Measurements from ENCODE around the gene ZSCAN21.

Gene ZSCAN21

DNA sequence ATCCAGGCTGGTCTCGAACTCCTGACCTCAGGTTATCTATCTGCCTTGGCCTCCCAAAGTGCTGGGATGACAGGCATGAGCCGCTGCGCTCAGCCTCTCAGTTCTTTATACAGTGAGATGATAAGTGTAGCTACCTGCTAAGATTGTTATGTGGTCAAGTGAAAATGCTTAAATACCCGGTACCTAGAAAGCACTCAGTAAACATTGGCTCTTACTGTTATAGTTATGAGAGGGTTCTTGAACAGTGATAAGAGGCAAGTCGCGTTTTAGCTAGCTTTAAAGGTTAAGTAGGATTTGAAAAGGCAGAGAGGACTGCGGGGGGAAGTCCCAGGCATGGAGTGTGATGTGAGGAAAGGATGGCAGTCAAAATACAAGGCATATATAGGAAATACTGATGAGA lies 29.7 kb upstream of the ZSCAN21 start:
- H3K4me3 ChIP-seq (ENCODE audit: low read depth, low read length), result no peak overlapping the region
- TF ChIP-seq, protein P1, sequence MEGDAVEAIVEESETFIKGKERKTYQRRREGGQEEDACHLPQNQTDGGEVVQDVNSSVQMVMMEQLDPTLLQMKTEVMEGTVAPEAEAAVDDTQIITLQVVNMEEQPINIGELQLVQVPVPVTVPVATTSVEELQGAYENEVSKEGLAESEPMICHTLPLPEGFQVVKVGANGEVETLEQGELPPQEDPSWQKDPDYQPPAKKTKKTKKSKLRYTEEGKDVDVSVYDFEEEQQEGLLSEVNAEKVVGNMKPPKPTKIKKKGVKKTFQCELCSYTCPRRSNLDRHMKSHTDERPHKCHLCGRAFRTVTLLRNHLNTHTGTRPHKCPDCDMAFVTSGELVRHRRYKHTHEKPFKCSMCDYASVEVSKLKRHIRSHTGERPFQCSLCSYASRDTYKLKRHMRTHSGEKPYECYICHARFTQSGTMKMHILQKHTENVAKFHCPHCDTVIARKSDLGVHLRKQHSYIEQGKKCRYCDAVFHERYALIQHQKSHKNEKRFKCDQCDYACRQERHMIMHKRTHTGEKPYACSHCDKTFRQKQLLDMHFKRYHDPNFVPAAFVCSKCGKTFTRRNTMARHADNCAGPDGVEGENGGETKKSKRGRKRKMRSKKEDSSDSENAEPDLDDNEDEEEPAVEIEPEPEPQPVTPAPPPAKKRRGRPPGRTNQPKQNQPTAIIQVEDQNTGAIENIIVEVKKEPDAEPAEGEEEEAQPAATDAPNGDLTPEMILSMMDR (IDR thresholded peaks at IDR 0.05; ENCODE audit: borderline replicate concordance, insufficient read depth, low read depth, low read length), result no peak

DNA sequence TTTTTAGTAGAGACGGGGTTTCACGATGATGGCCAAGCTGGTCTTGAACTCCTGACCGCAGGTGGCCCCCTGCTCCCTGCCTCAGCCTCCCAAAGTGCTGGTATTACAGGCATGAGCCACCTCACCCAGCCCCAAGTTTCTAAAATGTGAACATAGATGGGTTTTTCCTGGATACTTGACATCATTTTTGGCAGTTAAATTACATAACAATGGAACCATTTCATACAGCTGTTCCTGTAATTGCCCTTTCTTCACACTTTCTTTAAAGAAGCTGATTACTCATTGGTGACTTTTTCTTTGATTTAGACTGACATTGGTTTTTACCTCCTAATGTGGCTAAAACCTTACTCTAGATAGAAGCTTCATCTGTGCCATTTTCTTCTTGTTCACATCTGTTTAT lies 28.3 kb upstream of the ZSCAN21 start:
- no peak overlapping the region for H3K4me3 ChIP-seq (ENCODE audit: low read depth, low read length)
- TF ChIP-seq, protein P1 (IDR thresholded peaks at IDR 0.05; ENCODE audit: borderline replicate concordance, insufficient read depth, low read depth, low read length), result no peak

DNA sequence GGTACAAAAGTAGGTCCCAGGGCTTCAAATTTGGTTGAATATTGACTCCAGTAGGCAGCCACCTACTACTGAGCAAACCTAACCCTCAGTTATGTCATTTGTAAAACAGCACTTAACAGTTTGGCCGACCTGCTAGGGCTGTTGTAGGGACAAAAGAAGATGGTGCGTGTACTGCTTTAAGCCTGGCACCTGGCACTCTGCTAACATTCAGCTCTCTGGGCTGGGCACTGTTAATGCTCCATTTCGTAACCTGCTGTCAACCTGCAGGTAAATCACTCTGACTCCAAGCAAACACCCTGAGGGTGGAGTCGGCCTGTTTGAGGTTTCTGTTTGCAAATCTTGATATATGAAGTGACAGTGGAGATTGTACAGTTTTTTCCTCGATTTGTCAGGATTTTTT lies 27.0 kb upstream of the ZSCAN21 start:
- TF ChIP-seq, protein P1 (IDR thresholded peaks at IDR 0.05; ENCODE audit: borderline replicate concordance, insufficient read depth, low read depth, low read length), result no peak
- no peak overlapping the region for H3K4me3 ChIP-seq (ENCODE audit: low read depth, low read length)

DNA sequence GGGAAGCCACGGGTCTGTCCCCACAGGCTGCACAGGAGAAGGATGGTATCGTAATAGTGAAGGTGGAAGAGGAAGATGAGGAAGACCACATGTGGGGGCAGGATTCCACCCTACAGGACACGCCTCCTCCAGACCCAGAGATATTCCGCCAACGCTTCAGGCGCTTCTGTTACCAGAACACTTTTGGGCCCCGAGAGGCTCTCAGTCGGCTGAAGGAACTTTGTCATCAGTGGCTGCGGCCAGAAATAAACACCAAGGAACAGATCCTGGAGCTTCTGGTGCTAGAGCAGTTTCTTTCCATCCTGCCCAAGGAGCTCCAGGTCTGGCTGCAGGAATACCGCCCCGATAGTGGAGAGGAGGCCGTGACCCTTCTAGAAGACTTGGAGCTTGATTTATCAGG lies 26.0 kb upstream of the ZSCAN21 start:
- no peak overlapping the region for H3K4me3 ChIP-seq (ENCODE audit: low read depth, low read length)
- TF ChIP-seq, protein P1 (IDR thresholded peaks at IDR 0.05; ENCODE audit: borderline replicate concordance, insufficient read depth, low read depth, low read length), result no peak

DNA sequence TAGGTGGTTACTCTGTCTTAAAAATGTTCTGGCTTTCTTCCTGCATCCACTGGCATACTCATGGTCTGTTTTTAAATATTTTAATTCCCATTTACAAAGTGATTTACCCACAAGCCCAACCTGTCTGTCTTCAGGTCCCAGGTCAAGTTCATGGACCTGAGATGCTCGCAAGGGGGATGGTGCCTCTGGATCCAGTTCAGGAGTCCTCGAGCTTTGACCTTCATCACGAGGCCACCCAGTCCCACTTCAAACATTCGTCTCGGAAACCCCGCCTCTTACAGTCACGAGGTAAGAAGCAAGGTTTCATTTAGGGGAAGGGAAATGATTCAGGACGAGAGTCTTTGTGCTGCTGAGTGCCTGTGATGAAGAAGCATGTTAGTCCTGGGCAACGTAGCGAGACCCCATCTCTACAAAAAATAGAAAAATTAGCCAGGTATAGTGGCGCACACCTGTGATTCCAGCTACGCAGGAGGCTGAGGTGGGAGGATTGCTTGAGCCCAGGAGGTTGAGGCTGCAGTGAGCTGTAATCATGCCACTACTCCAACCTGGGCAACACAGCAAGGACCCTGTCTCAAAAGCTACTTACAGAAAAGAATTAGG lies 25.5 kb upstream of the ZSCAN21 start:
- TF ChIP-seq, protein P1 (IDR thresholded peaks at IDR 0.05; ENCODE audit: borderline replicate concordance, insufficient read depth, low read depth, low read length), result no peak
- H3K4me3 ChIP-seq (ENCODE audit: low read depth, low read length), result no peak overlapping the region

DNA sequence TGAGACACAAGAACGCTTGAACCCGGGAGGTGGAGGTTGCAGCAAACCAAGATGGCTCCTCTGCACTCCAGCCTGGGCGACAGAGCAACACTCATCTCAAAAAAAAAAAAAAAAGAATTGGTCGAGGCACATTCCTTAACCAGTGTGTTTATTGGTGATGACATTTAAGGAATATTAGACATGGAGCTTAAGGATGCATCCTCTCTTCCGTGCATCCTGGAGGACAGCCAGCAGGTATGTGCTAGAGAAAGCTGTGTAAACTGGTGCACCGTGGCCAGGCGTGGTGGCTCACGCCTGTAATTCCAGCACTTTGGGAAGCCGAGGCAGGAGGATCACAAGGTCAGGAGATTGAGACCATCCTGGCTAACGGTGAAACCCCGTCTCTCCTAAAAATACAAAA lies 22.4 kb upstream of the ZSCAN21 start:
- H3K4me3 ChIP-seq (ENCODE audit: low read depth, low read length), result no peak overlapping the region
- TF ChIP-seq, protein P1 (IDR thresholded peaks at IDR 0.05; ENCODE audit: borderline replicate concordance, insufficient read depth, low read depth, low read length), result no peak

DNA sequence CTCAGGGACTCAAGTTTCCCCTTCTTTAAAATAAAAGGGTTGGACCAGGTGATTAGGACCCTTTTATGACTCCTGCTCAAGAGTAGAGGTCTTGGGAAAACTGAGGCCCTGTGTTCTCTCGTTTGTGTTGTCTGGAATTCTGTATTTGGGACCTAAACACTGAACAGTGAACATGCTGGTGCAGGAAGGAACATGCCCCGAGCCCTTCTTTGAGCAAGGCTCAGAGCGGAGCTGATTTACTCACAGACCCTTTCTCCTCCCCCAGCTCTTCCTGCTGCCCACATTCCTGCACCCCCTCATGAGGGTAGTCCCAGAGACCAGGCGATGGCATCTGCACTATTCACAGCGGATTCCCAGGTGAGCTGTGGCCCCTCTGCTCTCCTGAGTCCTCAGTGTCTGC lies 20.0 kb upstream of the ZSCAN21 start:
- TF ChIP-seq, protein P1 (IDR thresholded peaks at IDR 0.05; ENCODE audit: borderline replicate concordance, insufficient read depth, low read depth, low read length), result no peak
- H3K4me3 ChIP-seq (ENCODE audit: low read depth, low read length), result no peak overlapping the region
